ENCODE data around the gene KLHL11. TPM values are rescaled to one million over a fixed set of nuclear protein-coding genes. Genes with fewer than 3 reads are reported as not detected.

The KLHL11 gene
- total RNA-seq, 1 experiment from 2014 or later, result 14.3 TPM

DNA sequence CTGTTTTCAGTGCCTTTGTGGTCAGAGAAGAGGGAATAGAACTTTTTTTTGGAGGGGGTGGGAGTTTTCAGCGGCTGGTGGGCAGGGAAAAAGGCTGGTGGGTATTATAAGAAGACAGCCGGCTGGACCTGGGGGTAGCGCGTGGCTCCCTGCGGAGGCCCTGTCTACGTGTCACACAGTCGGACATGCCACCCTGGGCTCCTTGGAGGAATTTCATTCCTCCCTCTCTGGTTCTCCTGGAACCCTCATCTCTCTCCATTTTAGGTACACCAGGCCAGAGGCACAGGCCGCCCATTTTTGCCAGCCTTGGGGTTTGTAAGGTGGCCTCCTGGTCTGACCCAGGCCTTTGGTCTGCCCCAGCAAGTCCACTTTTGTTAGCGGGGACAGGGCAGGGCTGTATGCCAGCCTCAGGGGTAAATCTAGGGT is 51.5 kb downstream of the KLHL11 start:
- no peak overlapping the region for H2AFZ ChIP-seq (ENCODE audit: low read length)
- no peak overlapping the region for H3K4me2 ChIP-seq (ENCODE audit: low read depth, low read length, poor library complexity, severe bottlenecking)
- no peaks in the 10 kb centered on the region for H3K27me3 ChIP-seq (ENCODE audit: low read length)
- H3K4me1 ChIP-seq (ENCODE audit: low read length), result peaks cover 12% of the 10 kb centered on the region
- DNase-seq, result no peak
- H3K9me3 ChIP-seq (ENCODE audit: low read length), result no peaks in the 10 kb centered on the region
- H3K9me2 ChIP-seq (replicated peaks; ENCODE audit: insufficient read depth, low read length), result no peaks in the 10 kb centered on the region
- no peak overlapping the region for H3K27ac ChIP-seq (ENCODE audit: low read length)
- H3K79me2 ChIP-seq (ENCODE audit: low read length), result no peaks in the 10 kb centered on the region
- H3K36me3 ChIP-seq (ENCODE audit: insufficient read depth, low read length), result no peaks in the 10 kb centered on the region
- H3K9ac ChIP-seq (ENCODE audit: low read length), result no peak overlapping the region
- no peak overlapping the region for H3K4me3 ChIP-seq (ENCODE audit: low read length)
- no peaks in the 10 kb centered on the region for H4K20me1 ChIP-seq (ENCODE audit: insufficient read depth, low read depth, low read length)

DNA sequence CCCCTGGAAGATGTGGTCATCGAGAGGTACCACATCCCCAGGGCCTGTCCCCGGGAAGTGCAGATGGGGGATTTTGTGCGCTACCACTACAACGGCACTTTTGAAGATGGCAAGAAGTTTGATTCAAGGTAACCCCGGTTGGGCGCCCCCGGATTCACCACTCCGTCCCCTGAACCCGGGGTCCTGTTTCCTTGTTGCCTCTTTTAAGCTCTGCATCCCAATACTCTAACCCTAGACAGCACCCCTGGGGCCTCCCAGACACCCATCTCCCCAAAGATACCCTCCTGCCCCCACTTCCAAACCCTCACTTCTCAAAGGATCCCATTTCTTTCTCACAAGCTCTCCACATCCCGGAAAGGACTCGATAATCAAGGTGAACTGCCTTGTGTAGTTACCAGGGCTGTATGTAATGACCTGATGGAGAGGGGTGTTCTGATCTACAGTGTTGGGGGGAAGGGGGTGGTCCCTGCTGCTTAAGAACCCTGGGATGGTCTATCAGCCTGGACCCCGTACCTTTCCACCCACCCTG is 52.0 kb downstream of the KLHL11 start:
- H3K27me3 ChIP-seq (ENCODE audit: low read length), result no peaks in the 10 kb centered on the region
- no peaks in the 10 kb centered on the region for H3K79me2 ChIP-seq (ENCODE audit: low read length)
- H3K27ac ChIP-seq (ENCODE audit: low read length), result no peak overlapping the region
- no peaks in the 10 kb centered on the region for H3K36me3 ChIP-seq (ENCODE audit: insufficient read depth, low read length)
- H3K9me2 ChIP-seq (replicated peaks; ENCODE audit: insufficient read depth, low read length), result no peaks in the 10 kb centered on the region
- no peak overlapping the region for H3K9ac ChIP-seq (ENCODE audit: low read length)
- H3K4me3 ChIP-seq (ENCODE audit: low read length), result no peak overlapping the region
- H4K20me1 ChIP-seq (ENCODE audit: insufficient read depth, low read depth, low read length), result no peaks in the 10 kb centered on the region
- no peaks in the 10 kb centered on the region for H3K9me3 ChIP-seq (ENCODE audit: low read length)
- no peak for DNase-seq
- H3K4me2 ChIP-seq (ENCODE audit: low read depth, low read length, poor library complexity, severe bottlenecking), result peak overlapping the region; percentile 71
- no peak overlapping the region for H2AFZ ChIP-seq (ENCODE audit: low read length)
- H3K4me1 ChIP-seq (ENCODE audit: low read length), result peaks cover 12% of the 10 kb centered on the region

DNA sequence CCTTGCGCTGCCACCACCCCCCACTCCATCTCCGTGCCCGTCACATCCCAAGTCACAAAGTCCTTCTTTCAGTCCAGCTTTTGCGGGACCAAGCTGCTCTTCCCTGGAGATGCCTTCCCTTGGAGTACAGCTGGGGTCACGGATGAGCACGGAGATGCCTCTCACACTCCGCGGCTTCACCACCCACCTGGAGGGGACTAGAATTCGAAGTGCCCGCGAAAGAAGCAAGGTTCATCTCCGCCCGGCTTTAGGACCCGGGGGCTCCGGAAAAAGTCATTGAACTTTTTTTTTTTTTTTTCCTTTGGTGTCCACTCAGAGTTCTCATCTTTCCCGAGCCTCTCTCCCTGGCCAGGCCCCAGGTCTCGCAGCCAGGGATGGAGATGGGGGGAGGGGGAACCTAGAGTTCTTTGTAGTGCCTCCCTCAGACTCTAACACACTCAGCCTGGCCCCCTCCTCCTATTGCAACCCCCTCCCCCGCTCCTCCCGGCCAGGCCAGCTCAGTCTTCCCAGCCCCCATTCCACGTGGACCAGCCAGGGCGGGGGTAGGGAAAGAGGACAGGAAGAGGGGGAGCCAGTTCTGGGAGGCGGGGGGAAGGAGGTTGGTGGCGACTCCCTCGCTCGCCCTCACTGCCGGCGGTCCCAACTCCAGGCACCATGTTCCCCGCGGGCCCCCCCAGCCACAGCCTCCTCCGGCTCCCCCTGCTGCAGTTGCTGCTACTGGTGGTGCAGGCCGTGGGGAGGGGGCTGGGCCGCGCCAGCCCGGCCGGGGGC is 52.7 kb downstream of the KLHL11 start, which contains the start of gene FKBP10:
TSS of gene FKBP10 (plus strand) at position 624 of the 771 bp plus-strand sequence. CDS start at position 655, 31 bp downstream.
- no peaks in the 10 kb centered on the region for H3K79me2 ChIP-seq (ENCODE audit: low read length)
- H3K27ac ChIP-seq (ENCODE audit: low read length), result no peak within 1 kb of the TSS
- no peaks in the 10 kb centered on the region for H3K9me2 ChIP-seq (replicated peaks; ENCODE audit: insufficient read depth, low read length)
- peak; percentile 67 for DNase-seq
- peak within 1 kb of the TSS; percentile 47; the same call in 1 of the 2 replicates for H3K4me3 ChIP-seq (ENCODE audit: low read length)
- H3K4me2 ChIP-seq (ENCODE audit: low read depth, low read length, poor library complexity, severe bottlenecking), result peak within 1 kb of the TSS; percentile 71
- H3K4me1 ChIP-seq (ENCODE audit: low read length), result peaks cover 12% of the 10 kb centered on the region
- no peaks in the 10 kb centered on the region for H3K9me3 ChIP-seq (ENCODE audit: low read length)
- no peaks in the 10 kb centered on the region for H3K36me3 ChIP-seq (ENCODE audit: insufficient read depth, low read length)
- H2AFZ ChIP-seq (ENCODE audit: low read length), result peak within 1 kb of the TSS; percentile 60; the same call in 1 of the 2 replicates
- H4K20me1 ChIP-seq (ENCODE audit: insufficient read depth, low read depth, low read length), result no peaks in the 10 kb centered on the region
- H3K9ac ChIP-seq (ENCODE audit: low read length), result peak within 1 kb of the TSS; percentile 41
- no peaks in the 10 kb centered on the region for H3K27me3 ChIP-seq (ENCODE audit: low read length)

DNA sequence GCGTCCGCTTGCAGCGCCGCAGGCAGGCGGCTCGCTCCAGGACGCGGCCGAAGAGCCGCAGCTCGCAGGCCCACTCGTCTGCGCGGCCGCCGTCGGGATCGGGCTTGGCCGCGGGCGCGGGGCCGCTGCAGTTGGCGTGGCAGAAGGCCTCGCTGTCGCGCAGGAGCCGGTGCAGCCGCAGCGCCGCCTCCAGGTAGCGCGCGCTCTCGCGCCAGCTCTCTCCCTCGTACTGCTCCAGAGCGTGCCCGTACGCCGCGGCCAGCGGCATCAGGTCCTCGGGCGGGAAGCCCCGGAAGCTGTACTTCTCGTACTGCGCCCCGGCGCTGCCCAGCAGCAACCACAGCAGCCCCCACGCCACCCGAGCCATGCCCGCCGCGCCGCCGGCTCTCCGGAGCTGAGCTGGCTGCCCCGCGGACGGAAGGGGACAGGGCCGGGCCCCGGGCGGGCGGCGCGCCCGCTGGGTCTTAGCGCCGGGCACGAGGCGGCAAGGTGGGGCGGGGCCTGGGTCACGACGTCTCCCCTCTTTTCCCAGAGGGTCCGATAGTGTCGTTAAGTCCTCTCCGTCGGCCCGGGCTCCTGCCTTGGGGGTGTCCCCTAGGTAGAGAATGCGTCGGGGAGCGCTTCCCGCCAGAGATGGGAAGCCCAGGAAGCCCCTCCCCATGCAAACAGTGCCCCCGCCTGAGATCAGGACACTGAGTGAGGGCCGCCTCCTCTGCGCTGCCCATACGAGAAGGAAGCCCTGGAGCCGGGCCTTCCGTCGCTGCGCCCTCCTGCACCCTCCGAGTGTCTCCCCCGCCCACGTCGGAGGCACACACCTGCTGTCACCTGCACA is 53.5 kb downstream of the KLHL11 start, which contains the start of gene P3H4:
TSS of gene P3H4 (minus strand) at position 401 of the 832 bp plus-strand sequence. CDS start at position 367, 34 bp downstream.
- Histone ChIP-seq H3K36me3 (ENCODE audit: insufficient read depth, low read length) (no peaks in the 10 kb centered on the region), H3K27ac (ENCODE audit: low read length) (no peak within 1 kb of the TSS), H3K4me2 (ENCODE audit: low read depth, low read length, poor library complexity, severe bottlenecking) (peak within 1 kb of the TSS; percentile 71), H2AFZ (ENCODE audit: low read length) (peak within 1 kb of the TSS; percentile 60; the same call in 1 of the 2 replicates), H4K20me1 (ENCODE audit: insufficient read depth, low read depth, low read length) (no peaks in the 10 kb centered on the region), H3K4me3 (ENCODE audit: low read length) (peak within 1 kb of the TSS; percentile 47; the same call in 1 of the 2 replicates), H3K9me3 (ENCODE audit: low read length) (no peaks in the 10 kb centered on the region), H3K27me3 (ENCODE audit: low read length) (no peaks in the 10 kb centered on the region), H3K9ac (ENCODE audit: low read length) (peak within 1 kb of the TSS; percentile 41), H3K79me2 (ENCODE audit: low read length) (no peaks in the 10 kb centered on the region), H3K4me1 (ENCODE audit: low read length) (peaks cover 12% of the 10 kb centered on the region), H3K9me2 (replicated peaks; ENCODE audit: insufficient read depth, low read length) (no peaks in the 10 kb centered on the region)
- peak; percentile 64 for DNase-seq

DNA sequence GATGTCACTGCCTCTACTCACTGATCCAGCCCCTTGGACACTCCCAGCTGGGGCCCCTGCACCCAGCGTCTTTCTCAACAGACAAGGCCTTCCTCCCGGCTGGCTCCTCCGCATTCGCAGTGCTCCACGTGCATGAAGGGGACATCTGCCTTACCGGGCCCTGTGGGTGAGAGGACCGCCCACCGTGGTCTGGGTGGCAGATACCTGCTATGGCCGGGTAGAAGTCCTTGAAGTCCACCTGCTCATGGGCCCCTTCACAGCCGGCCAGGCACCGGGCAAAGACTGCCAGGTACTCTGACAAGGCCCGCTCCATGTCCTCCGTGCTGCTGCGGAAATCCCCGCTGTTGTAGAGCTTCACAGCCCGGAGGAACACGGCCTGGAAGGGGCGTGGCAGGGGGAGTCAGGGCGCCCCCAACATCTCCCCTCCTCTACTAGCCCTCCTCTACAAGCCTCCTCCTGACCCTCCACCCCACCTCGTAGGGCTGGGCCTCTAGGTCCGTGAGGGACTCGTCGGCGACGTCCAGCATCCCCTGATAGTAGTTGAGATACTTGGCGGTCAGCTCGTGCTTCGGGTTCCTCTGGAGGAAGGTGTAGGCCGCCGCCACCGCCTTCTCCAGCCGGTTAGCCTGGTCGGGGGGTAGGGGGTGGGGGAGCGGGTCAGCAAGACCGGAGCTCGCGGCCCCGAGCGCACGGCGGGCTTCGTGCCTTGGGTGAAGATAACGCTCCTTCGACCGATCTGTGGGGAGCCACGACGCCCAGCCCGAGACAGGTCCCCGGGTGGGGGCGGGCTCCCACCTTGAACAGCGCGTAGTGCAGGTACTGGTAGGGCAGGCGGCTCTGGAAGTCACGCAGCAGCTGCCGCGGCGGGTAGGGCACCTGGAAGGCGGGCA is 54.3 kb downstream of the KLHL11 start:
- Histone ChIP-seq H3K4me1 (ENCODE audit: low read length) (peaks cover 12% of the 10 kb centered on the region), H3K27me3 (ENCODE audit: low read length) (no peaks in the 10 kb centered on the region), H3K9me3 (ENCODE audit: low read length) (no peaks in the 10 kb centered on the region), H3K27ac (ENCODE audit: low read length) (no peak overlapping the region), H3K9ac (ENCODE audit: low read length) (no peak overlapping the region), H3K9me2 (replicated peaks; ENCODE audit: insufficient read depth, low read length) (no peaks in the 10 kb centered on the region), H3K36me3 (ENCODE audit: insufficient read depth, low read length) (no peaks in the 10 kb centered on the region), H3K79me2 (ENCODE audit: low read length) (no peaks in the 10 kb centered on the region), H2AFZ (ENCODE audit: low read length) (no peak overlapping the region), H3K4me2 (ENCODE audit: low read depth, low read length, poor library complexity, severe bottlenecking) (no peak overlapping the region), H4K20me1 (ENCODE audit: insufficient read depth, low read depth, low read length) (no peaks in the 10 kb centered on the region), H3K4me3 (ENCODE audit: low read length) (no peak overlapping the region)
- DNase-seq, result no peak

DNA sequence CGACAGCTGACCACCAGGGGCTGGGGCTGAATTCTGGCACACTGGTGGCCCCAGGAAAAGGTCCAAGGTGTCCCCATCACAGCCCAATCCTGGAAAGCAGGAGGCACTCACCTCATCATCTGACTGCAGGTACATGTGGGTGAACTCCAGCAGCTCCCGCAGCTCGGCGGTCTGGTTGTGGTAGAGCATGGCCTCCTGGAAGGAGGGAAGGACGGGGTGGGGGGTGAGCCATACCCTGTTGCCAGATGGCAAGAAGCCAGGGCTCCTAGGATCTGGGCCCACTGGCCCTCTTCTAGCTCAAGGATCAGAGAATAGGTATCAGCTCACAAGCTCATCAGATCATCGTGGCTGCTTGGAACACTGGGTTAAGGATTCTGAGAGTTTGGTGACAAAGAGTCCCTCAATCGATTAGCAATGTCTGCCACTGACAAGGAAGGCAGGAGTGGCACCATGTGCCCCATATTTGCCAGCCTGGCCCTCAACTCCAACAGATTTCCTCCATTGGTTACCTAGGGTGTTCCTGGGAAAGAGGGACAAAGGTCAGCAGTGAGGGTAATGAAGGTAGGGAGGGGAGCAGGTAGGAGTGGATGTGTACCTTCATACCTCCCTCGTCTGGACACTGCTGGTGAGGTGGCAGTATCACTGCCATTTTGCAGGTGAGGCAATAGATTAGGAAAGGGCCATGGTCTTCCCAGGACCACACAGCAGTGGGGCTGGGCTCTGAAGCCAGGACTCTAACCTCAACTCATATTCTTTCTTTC is 58.4 kb downstream of the KLHL11 start:
- no peak overlapping the region for H3K4me3 ChIP-seq (ENCODE audit: low read length)
- no peak overlapping the region for H3K4me2 ChIP-seq (ENCODE audit: low read depth, low read length, poor library complexity, severe bottlenecking)
- H3K36me3 ChIP-seq (ENCODE audit: insufficient read depth, low read length), result no peaks in the 10 kb centered on the region
- no peaks in the 10 kb centered on the region for H3K9me2 ChIP-seq (replicated peaks; ENCODE audit: insufficient read depth, low read length)
- H3K79me2 ChIP-seq (ENCODE audit: low read length), result no peaks in the 10 kb centered on the region
- no peaks in the 10 kb centered on the region for H3K9me3 ChIP-seq (ENCODE audit: low read length)
- no peaks in the 10 kb centered on the region for H4K20me1 ChIP-seq (ENCODE audit: insufficient read depth, low read depth, low read length)
- H3K27me3 ChIP-seq (ENCODE audit: low read length), result no peaks in the 10 kb centered on the region
- no peak for DNase-seq
- no peak overlapping the region for H3K27ac ChIP-seq (ENCODE audit: low read length)
- H2AFZ ChIP-seq (ENCODE audit: low read length), result no peak overlapping the region
- H3K9ac ChIP-seq (ENCODE audit: low read length), result no peak overlapping the region
- peaks cover 13% of the 10 kb centered on the region for H3K4me1 ChIP-seq (ENCODE audit: low read length)
